AG04449 (cell line): ENCODE measurements around the gene ABHD16A.
A peak's percentile ranks its signal among the peaks of the same experiment; 100 is the strongest.

Experiments used
- CTCF ChIA-PET: fragments of 350-600 bp; formaldehyde crosslinking; extraction: SDS; loops from one replicate; lab custom pipeline; 2021; ENCODE audit warnings: antibody characterized with exemption; lab: Yijun Ruan, JAX
- POLR2A ChIA-PET: fragments of 400-600, 350-600 bp; formaldehyde crosslinking; extraction: SDS; loops from one replicate; lab custom pipeline; 2020; ENCODE audit warnings: antibody characterized with exemption, inconsistent platforms; lab: Yijun Ruan, JAX
- DNase-seq: peaks from one replicate; pipeline ENCODE4 v3.0.0-alpha.2; 2010; ENCODE audit warnings: low read depth, low spot score
- H3K4me3 ChIP-seq: 2 replicates; pipeline ENCODE4 v1.5.1; 2011; ENCODE audit warnings: low read depth, mild to moderate bottlenecking, control low read depth, low read length
- CTCF ChIP-seq: IDR thresholded peaks from one replicate; pipeline ENCODE4 v1.5.1; 2011; ENCODE audit warnings: mild to moderate bottlenecking, moderate library complexity, low read length, control low read depth, inconsistent platforms; ENCODE audit not compliant: insufficient read depth; ENCODE audit errors: missing control alignments

Gene ABHD16A

GRCh38 chr6:31707701-31708100, 4.6 kb upstream of the ABHD16A start:
- no peak for DNase-seq
- ChIA-PET CTCF (no interaction called here), POLR2A (no interaction called here)
- TF ChIP-seq CTCF, result no peak
- H3K4me3 ChIP-seq, result no peak overlapping the region

- no peak within 1 kb of the TSS for H3K4me3 ChIP-seq
- CTCF ChIA-PET, result no interaction called here
- no peak for DNase-seq
- POLR2A ChIA-PET, result interaction anchor here (0.8 kb wide), 1 partner anchor 28 kb away, joined by 3 read pairs; no protein-coding TSS in a partner anchor
- no peak for TF ChIP-seq CTCF
These were observed 3.5 kb upstream of the ABHD16A start, which contains the start of gene LY6G6F for GRCh38 chr6:31706599-31706998. Gene LY6G6F (plus strand): TSS chr6:31706866. CDS start chr6:31706907, 41 bp downstream.

- ChIA-PET POLR2A (interaction anchor here (0.8 kb wide), 1 partner anchor 29 kb away, joined by 3 read pairs; no protein-coding TSS in a partner anchor), CTCF (no interaction called here)
- no peak for TF ChIP-seq CTCF
- no peak overlapping the region for H3K4me3 ChIP-seq
- DNase-seq, result no peak
These were observed 2.8 kb upstream of the ABHD16A start for GRCh38 chr6:31705931-31706330.

GRCh38 chr6:31702405-31702818, 712 bp downstream of the ABHD16A start:
- CTCF ChIA-PET, result interaction anchor here (0.8 to 2.2 kb wide), 6 partner anchors 10 to 128 kb away, joined by 3 to 11 read pairs (median 5); no protein-coding TSS in a partner anchor
- H3K4me3 ChIP-seq, result peak overlapping the region; percentile 84
- no peak for TF ChIP-seq CTCF
- POLR2A ChIA-PET, result interaction anchor here (0.6 to 1.9 kb wide), 6 partner anchors 9 to 132 kb away, joined by 3 to 17 read pairs (median 4); partner anchors contain the start of genes CSNK2B, GPANK1 and HSPA1B
- no peak for DNase-seq

- peak overlapping the region; percentile 84 for H3K4me3 ChIP-seq
- CTCF ChIA-PET, result interaction anchor here (0.8 to 2.2 kb wide), 6 partner anchors 10 to 128 kb away, joined by 3 to 11 read pairs (median 5); no protein-coding TSS in a partner anchor
- no peak for DNase-seq
- TF ChIP-seq CTCF, result no peak
- POLR2A ChIA-PET, result interaction anchor here (0.6 to 1.9 kb wide), 4 partner anchors 8 to 128 kb away, joined by 3 to 6 read pairs (median 3); partner anchors contain the start of gene HSPA1B
These were observed 1.3 kb downstream of the ABHD16A start for GRCh38 chr6:31701666-31702404.

GRCh38 chr6:31700740-31701401, 2.3 kb downstream of the ABHD16A start:
- ChIA-PET CTCF (interaction anchor here (1.7 kb wide), 1 partner anchor 9 kb away, joined by 6 read pairs; no protein-coding TSS in a partner anchor), POLR2A (interaction anchor here (1.5 kb wide), 1 partner anchor 127 kb away, joined by 3 read pairs; the partner anchor contains the start of gene HSPA1B)

More at GRCh38 chr6:31700740-31701401, 2.3 kb downstream of the ABHD16A start:
- H3K4me3 ChIP-seq, result no peak overlapping the region
- no peak for TF ChIP-seq CTCF
- DNase-seq, result no peak
